T-helper 1 cell treated with Interleukin-12 subunit alpha and Interleukin-12 subunit beta and Interleukin-4 antibody, amounts not matched to agents 30 μg/mL and 1 μg/mL, for 36 hours (primary cell): ENCODE data around the gene SCAMP3.
"Not testable (repeated sequence)": the region's sequence is repeated elsewhere in the genome, so short reads cannot be mapped to it uniquely, and the experiment has no call there.

Experiments
- H3K27ac Mint-ChIP-seq: one replicate; pipeline ENCODE4 v1.8.0; 2021; ENCODE audit warnings: mild to moderate bottlenecking, mixed read lengths
- H3K27me3 Mint-ChIP-seq: one replicate; pipeline ENCODE4 v1.8.0; 2021; ENCODE audit warnings: low read depth, mixed read lengths
- H3K36me3 Mint-ChIP-seq: one replicate; pipeline ENCODE4 v1.8.0; 2021; ENCODE audit warnings: low read depth, mixed read lengths
- H3K4me1 Mint-ChIP-seq: one replicate; pipeline ENCODE4 v1.8.0; 2021; ENCODE audit warnings: low read depth, mixed read lengths
- H3K4me3 Mint-ChIP-seq: one replicate; pipeline ENCODE4 v1.8.0; 2021; ENCODE audit warnings: mild to moderate bottlenecking, moderate library complexity, mixed read lengths
- H3K9me3 Mint-ChIP-seq: one replicate; pipeline ENCODE4 v1.8.0; 2021; ENCODE audit warnings: mixed read lengths

The SCAMP3 gene

GRCh38 chr1:155241069-155241679, 21.0 kb downstream of the SCAMP3 start:
- Mint-ChIP-seq H3K27ac (peak overlapping the region; percentile 88), H3K9me3 (no peaks in the 10 kb centered on the region), H3K27me3 (peaks cover 4% of the 10 kb centered on the region), H3K36me3 (peaks cover 23% of the 10 kb centered on the region), H3K4me1 (peaks cover 40% of the 10 kb centered on the region), H3K4me3 (peak overlapping the region; percentile 84)

- Mint-ChIP-seq H3K27me3 (no peaks in the 10 kb centered on the region), H3K9me3 (no peaks in the 10 kb centered on the region), H3K36me3 (peaks cover 26% of the 10 kb centered on the region), H3K4me1 (peaks cover 22% of the 10 kb centered on the region), H3K4me3 (no peak overlapping the region), H3K27ac (no peak overlapping the region)
Measured at GRCh38 chr1:155236451-155236850, 25.7 kb downstream of the SCAMP3 start.

GRCh38 chr1:155235375-155235774, 26.8 kb downstream of the SCAMP3 start:
- Mint-ChIP-seq H3K27ac (peak overlapping the region; percentile 17), H3K4me1 (peaks cover 13% of the 10 kb centered on the region), H3K36me3 (peaks cover 22% of the 10 kb centered on the region)
- H3K4me3 Mint-ChIP-seq, H3K27me3 Mint-ChIP-seq, H3K9me3 Mint-ChIP-seq: not testable (repeated sequence)

GRCh38 chr1:155233502-155233901, 28.7 kb downstream of the SCAMP3 start:
- peaks cover 20% of the 10 kb centered on the region for H3K36me3 Mint-ChIP-seq
- H3K27ac Mint-ChIP-seq, H3K9me3 Mint-ChIP-seq, H3K27me3 Mint-ChIP-seq, H3K4me3 Mint-ChIP-seq: not testable (repeated sequence)
- H3K4me1 Mint-ChIP-seq = peaks cover 10% of the 10 kb centered on the region

- not testable (repeated sequence) for H3K4me3 Mint-ChIP-seq, H3K27me3 Mint-ChIP-seq, H3K9me3 Mint-ChIP-seq, H3K27ac Mint-ChIP-seq
- Mint-ChIP-seq H3K36me3 (peaks cover 14% of the 10 kb centered on the region), H3K4me1 (peaks cover 15% of the 10 kb centered on the region)
Measured at GRCh38 chr1:155232001-155232978, 29.9 kb downstream of the SCAMP3 start.

GRCh38 chr1:155231302-155231701, 30.9 kb downstream of the SCAMP3 start:
- not testable (repeated sequence) for H3K27me3 Mint-ChIP-seq, H3K36me3 Mint-ChIP-seq, H3K4me3 Mint-ChIP-seq, H3K9me3 Mint-ChIP-seq, H3K27ac Mint-ChIP-seq
- peaks cover 20% of the 10 kb centered on the region for H3K4me1 Mint-ChIP-seq

- peak overlapping the region; percentile 91 for H3K27ac Mint-ChIP-seq
- no peaks in the 10 kb centered on the region for H3K9me3 Mint-ChIP-seq
- H3K36me3 Mint-ChIP-seq = no peaks in the 10 kb centered on the region
- H3K4me1 Mint-ChIP-seq = peaks cover 21% of the 10 kb centered on the region
- H3K27me3 Mint-ChIP-seq = no peaks in the 10 kb centered on the region
- peak overlapping the region; percentile 95 for H3K4me3 Mint-ChIP-seq
Measured at GRCh38 chr1:155228096-155228427, 34.1 kb downstream of the SCAMP3 start.

- H3K36me3 Mint-ChIP-seq = no peaks in the 10 kb centered on the region
- H3K27me3 Mint-ChIP-seq = no peaks in the 10 kb centered on the region
- peaks cover 21% of the 10 kb centered on the region for H3K4me1 Mint-ChIP-seq
- H3K27ac Mint-ChIP-seq = peak overlapping the region; percentile 91
- peak overlapping the region; percentile 95 for H3K4me3 Mint-ChIP-seq
- H3K9me3 Mint-ChIP-seq = no peaks in the 10 kb centered on the region
Measured at GRCh38 chr1:155227261-155228095, 34.7 kb downstream of the SCAMP3 start.

- Mint-ChIP-seq H3K27ac (peak overlapping the region; percentile 91), H3K27me3 (no peaks in the 10 kb centered on the region), H3K4me1 (peaks cover 21% of the 10 kb centered on the region), H3K9me3 (no peaks in the 10 kb centered on the region), H3K36me3 (no peaks in the 10 kb centered on the region), H3K4me3 (peak overlapping the region; percentile 95)
Measured at GRCh38 chr1:155226910-155227260, 35.3 kb downstream of the SCAMP3 start.

- Mint-ChIP-seq H3K4me1 (peaks cover 21% of the 10 kb centered on the region), H3K27me3 (no peaks in the 10 kb centered on the region), H3K27ac (peak overlapping the region; percentile 91), H3K9me3 (no peaks in the 10 kb centered on the region), H3K4me3 (peak overlapping the region; percentile 95), H3K36me3 (no peaks in the 10 kb centered on the region)
Measured at GRCh38 chr1:155226188-155226909, 35.8 kb downstream of the SCAMP3 start.

GRCh38 chr1:155225404-155225759, 36.8 kb downstream of the SCAMP3 start:
- Mint-ChIP-seq H3K4me1 (peaks cover 25% of the 10 kb centered on the region), H3K4me3 (peak overlapping the region; percentile 31)
- H3K27ac Mint-ChIP-seq = not testable (repeated sequence)

GRCh38 chr1:155223047-155223446, 39.1 kb downstream of the SCAMP3 start:
- Mint-ChIP-seq H3K9me3 (no peaks in the 10 kb centered on the region), H3K36me3 (no peaks in the 10 kb centered on the region), H3K4me3 (no peak overlapping the region), H3K27me3 (no peaks in the 10 kb centered on the region), H3K4me1 (peaks cover 40% of the 10 kb centered on the region), H3K27ac (no peak overlapping the region)

More at GRCh38 chr1:155225404-155225759, 36.8 kb downstream of the SCAMP3 start:
- H3K9me3 Mint-ChIP-seq, H3K27me3 Mint-ChIP-seq, H3K36me3 Mint-ChIP-seq: not testable (repeated sequence)

GRCh38 chr1:155220211-155220965, 41.8 kb downstream of the SCAMP3 start:
- not testable (repeated sequence) for H3K9me3 Mint-ChIP-seq, H3K27me3 Mint-ChIP-seq, H3K4me3 Mint-ChIP-seq, H3K36me3 Mint-ChIP-seq
- peaks cover 25% of the 10 kb centered on the region for H3K4me1 Mint-ChIP-seq
- H3K27ac Mint-ChIP-seq = peak overlapping the region; percentile 84
